ENCODE results near the gene SLC34A2. TPM values are rescaled to one million over a fixed set of nuclear protein-coding genes. Genes with fewer than 3 reads are reported as not detected.

Gene SLC34A2
- total and polyA plus RNA-seq, 2 of the 8 experiments (the other 6 are each of a cell fraction or from before 2014, with no cell fraction given) = 2.2 to 2.9 TPM

DNA sequence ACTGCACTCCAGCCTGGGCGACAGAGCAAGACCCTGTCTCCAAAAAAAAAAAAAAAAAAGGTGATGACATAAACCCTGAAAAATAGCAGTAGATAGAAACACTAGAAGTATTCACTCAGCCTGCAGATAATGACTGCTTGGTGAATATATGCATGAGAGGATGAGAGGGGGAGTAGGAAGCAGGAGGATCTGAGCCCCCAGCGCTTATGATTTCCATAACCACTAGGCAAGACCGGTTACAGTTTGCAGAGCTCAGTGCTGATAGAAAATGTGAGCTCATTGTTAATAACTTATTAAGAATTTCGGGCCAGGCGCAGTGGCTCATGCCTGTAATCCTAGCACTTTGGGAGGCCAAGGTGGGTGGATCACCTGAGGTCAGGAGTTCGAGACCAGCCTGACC lies 40.8 kb upstream of the SLC34A2 start:
- H3K14ac ChIP-seq (ENCODE audit: insufficient read length) = no peak overlapping the region
- H3K79me2 ChIP-seq (ENCODE audit: control insufficient read depth in 1 of 2, insufficient read depth in 2 of 2, low read length in 2 of 2) = no peaks in the 10 kb centered on the region
- no peak overlapping the region for H3K4me2 ChIP-seq (ENCODE audit: insufficient read depth in 1 of 2, low read depth in 2 of 2, low read length in 2 of 2)
- no peaks in the 10 kb centered on the region for H3K79me1 ChIP-seq (ENCODE audit: low read depth, low read length)
- H3K4me3 ChIP-seq (ENCODE audit: extremely low read depth in 1 of 4, insufficient read depth in 2 of 4, low read depth in 3 of 4, low read length in 4 of 4) = no peak overlapping the region
- DNase-seq (ENCODE audit: low read depth in 1 of 2, low spot score in 2 of 2) (no peak), FAIRE-seq (no peak)
- no peak overlapping the region for H2BK12ac ChIP-seq (ENCODE audit: low read depth, low read length)
- no peak overlapping the region for H2BK120ac ChIP-seq (replicated peaks; ENCODE audit: low read depth, low read length)
- no peak overlapping the region for H2BK5ac ChIP-seq (ENCODE audit: low read depth, low read length)
- H2BK20ac ChIP-seq (ENCODE audit: low read length) = no peak overlapping the region
- no peak overlapping the region for H3K4ac ChIP-seq (replicated peaks; ENCODE audit: insufficient read length, low read depth, low read length)
- WGBS, 2 experiments (ENCODE audit: extremely low coverage in 1 of 2, insufficient coverage in 1 of 2, insufficient read length in 1 of 2, insufficient replicate concordance in 2 of 2, low coverage in 1 of 2, low lambda C conversion rate in 2 of 2, missing lambda C conversion rate in 1 of 2) = 95% methylated on average over 4 of the region's 6 CpGs; no CpG with 5 or more reads in 1 of the 2 experiments
- no peaks in the 10 kb centered on the region for H3K36me3 ChIP-seq (ENCODE audit: control insufficient read depth in 2 of 4, insufficient read depth in 4 of 4, low read length in 3 of 4)
- peaks cover 0 to 2% (median 0%) of the 10 kb centered on the region in 4 experiments; a peak in 1 of 7 replicates for H3K4me1 ChIP-seq (replicated peaks in 1 of 4; ENCODE audit: control insufficient read depth in 3 of 4, insufficient read depth in 4 of 4, low read length in 3 of 4)
- no peak overlapping the region for H2BK15ac ChIP-seq (ENCODE audit: low read length)
- H3K9me3 ChIP-seq (ENCODE audit: insufficient read depth in 2 of 2, low read depth in 1 of 2, low read length in 1 of 2) = no peaks in the 10 kb centered on the region
- no peak overlapping the region for H4K91ac ChIP-seq (replicated peaks; ENCODE audit: insufficient read length, low read length)
- no peak overlapping the region for H4K5ac ChIP-seq (ENCODE audit: insufficient read length, low read depth, low read length)
- no peak overlapping the region for H3K18ac ChIP-seq (ENCODE audit: extremely low read depth, low read length)
- no peak overlapping the region for H2AK5ac ChIP-seq (ENCODE audit: low read depth, low read length)
- H3K23ac ChIP-seq (ENCODE audit: insufficient read length) = no peak overlapping the region
- H3K9ac ChIP-seq (replicated peaks in 1 of 4; ENCODE audit: extremely low read depth in 1 of 4, low read depth in 3 of 4, low read length in 3 of 4) = no peak overlapping the region
- H3K27ac ChIP-seq (ENCODE audit: low read depth, low read length) = no peak overlapping the region
- H3K56ac ChIP-seq (replicated peaks; ENCODE audit: insufficient read length, low read depth, low read length) = no peak overlapping the region
- H4K8ac ChIP-seq (ENCODE audit: extremely low read depth, insufficient read depth, low read length) = no peak overlapping the region
- H4K20me1 ChIP-seq (replicated peaks in 1 of 2; ENCODE audit: control insufficient read depth in 1 of 2, insufficient read depth in 2 of 2, low read length in 2 of 2) = no peaks in the 10 kb centered on the region
- POLR2A ChIA-PET (ENCODE audit: partially characterized antibody) = no interaction called here
- CTCF ChIA-PET (ENCODE audit: partially characterized antibody) = interaction anchor here (0.7 to 3.8 kb wide), 10 partner anchors 10 to 177 kb away, joined by 3 to 13 read pairs (median 4); partner anchors contain the start of gene SLC34A2
- H2AFZ ChIP-seq (ENCODE audit: low read length) = no peak overlapping the region
- H3K23me2 ChIP-seq (ENCODE audit: low read depth, low read length) = no peaks in the 10 kb centered on the region
- H3K27me3 ChIP-seq (replicated peaks in 1 of 4; ENCODE audit: control insufficient read depth in 3 of 4, extremely low read depth in 1 of 4, insufficient read depth in 3 of 4, low read length in 3 of 4) = no peaks in the 10 kb centered on the region
- TF ChIP-seq, protein P1, sequence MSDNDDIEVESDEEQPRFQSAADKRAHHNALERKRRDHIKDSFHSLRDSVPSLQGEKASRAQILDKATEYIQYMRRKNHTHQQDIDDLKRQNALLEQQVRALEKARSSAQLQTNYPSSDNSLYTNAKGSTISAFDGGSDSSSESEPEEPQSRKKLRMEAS (IDR thresholded peaks at IDR 0.05) = no peak
- TF ChIP-seq RFX5 (IDR thresholded peaks at IDR 0.05; ENCODE audit: borderline replicate concordance, low read depth, low read length) (no peak), RAD21 (IDR thresholded peaks at IDR 0.05 in 1 of 2, conservative IDR thresholded peaks at IDR 0.05 in 1 of 2; ENCODE audit: low read depth in 2 of 2, low read length in 2 of 2) (no peak), POU5F1 (IDR thresholded peaks at IDR 0.05; ENCODE audit: low read depth, low read length) (no peak), BRCA1 (IDR thresholded peaks at IDR 0.05; ENCODE audit: low read depth, low read length) (no peak)

Data from H1 (cell line).